Measurements from ENCODE around the gene TSHZ2. TPM values are rescaled to one million over a fixed set of nuclear protein-coding genes. Genes with fewer than 3 reads are reported as not detected.

Gene TSHZ2
- total and polyA plus RNA-seq, 2 of the 4 experiments (the other 2 are of a cell fraction): under 0.01 to 0.02 TPM

- H4K5ac ChIP-seq (ENCODE audit: low read depth, low read length): no peak overlapping the region
- H2BK5ac ChIP-seq (ENCODE audit: low read depth, low read length, poor library complexity, severe bottlenecking): no peak overlapping the region
- no peak overlapping the region for H2AFZ ChIP-seq (replicated peaks; ENCODE audit: low read length, poor library complexity)
- no peak overlapping the region for H3K14ac ChIP-seq (replicated peaks; ENCODE audit: low read depth, low read length)
- no peak overlapping the region for H3K4me3 ChIP-seq (ENCODE audit: insufficient read depth, low read depth, low read length)
- H3K9me1 ChIP-seq (ENCODE audit: insufficient read depth, low read length): no peaks in the 10 kb centered on the region; the same call in 1 of the 2 replicates
- H3K9me3 ChIP-seq (ENCODE audit: control insufficient read depth, insufficient read depth, low read length): no peaks in the 10 kb centered on the region
- H4K20me1 ChIP-seq (ENCODE audit: insufficient read depth, low read length): no peaks in the 10 kb centered on the region
- H3K36me3 ChIP-seq (ENCODE audit: control insufficient read depth, insufficient read depth, low read length): no peaks in the 10 kb centered on the region
- H3K18ac ChIP-seq (ENCODE audit: low read depth, low read length): no peak overlapping the region
- TF ChIP-seq MAZ (IDR thresholded peaks at IDR 0.05; ENCODE audit: borderline replicate concordance, low read depth, low read length): no peak
- no peak for TF ChIP-seq RFX5 (IDR thresholded peaks at IDR 0.05; ENCODE audit: low read depth, low read length)
- no peak for TF ChIP-seq NFE2L2 (IDR thresholded peaks at IDR 0.05; ENCODE audit: low read depth, low read length)
- TF ChIP-seq USF2 (IDR thresholded peaks at IDR 0.05; ENCODE audit: low read depth, low read length): no peak
- TF ChIP-seq CEBPB (IDR thresholded peaks at IDR 0.05; ENCODE audit: low read depth, low read length): no peak
- TF ChIP-seq RCOR1 (IDR thresholded peaks at IDR 0.05; ENCODE audit: insufficient replicate concordance, low read length): no peak
- no peak overlapping the region for H3K23ac ChIP-seq (ENCODE audit: low read depth, low read length)
- intact Hi-C loops (cut with micrococcal nuclease): no loop called here
- no peak overlapping the region for H2BK20ac ChIP-seq (ENCODE audit: low read depth, low read length)
- no peak overlapping the region for H2BK120ac ChIP-seq (ENCODE audit: low read depth, low read length)
- in situ Hi-C loops (cut with MboI; ENCODE audit: low sequenced_read_pairs): no loop called here
- H3K27me3 ChIP-seq (ENCODE audit: control insufficient read depth, insufficient read depth, low read length): no peaks in the 10 kb centered on the region
- no peak overlapping the region for H4K91ac ChIP-seq (ENCODE audit: insufficient read depth, low read depth, low read length)
- no peak overlapping the region for H2AK5ac ChIP-seq (ENCODE audit: low read depth, low read length)
- no peak overlapping the region for H3K27ac ChIP-seq (ENCODE audit: insufficient read depth, low read length)
- no peaks in the 10 kb centered on the region for H3K4me1 ChIP-seq (ENCODE audit: control insufficient read depth, insufficient read depth, low read length)
- CTCF ChIA-PET: no interaction called here
- no peak overlapping the region for H3K9ac ChIP-seq (ENCODE audit: low read depth, low read length)
- dilution Hi-C loops (cut with HindIII; ENCODE audit: low sequenced_read_pairs, unreplicated experiment): no loop called here
- ATAC-seq (ENCODE audit: low read depth): no peak
- H2BK15ac ChIP-seq (ENCODE audit: low read depth, low read length): no peak overlapping the region
- H3K4me2 ChIP-seq (ENCODE audit: low read depth, low read length): no peak overlapping the region
- H3K79me1 ChIP-seq (ENCODE audit: low read depth in 1 of 2, low read length in 2 of 2): no peaks in the 10 kb centered on the region
- H4K8ac ChIP-seq (ENCODE audit: low read depth in 2 of 2, low read length in 2 of 2): no peak overlapping the region
- no peak overlapping the region for H3K4ac ChIP-seq (ENCODE audit: low read depth, low read length)
- POLR2A ChIA-PET (ENCODE audit: unreplicated experiment): no interaction called here
- no peak overlapping the region for H2AK9ac ChIP-seq (replicated peaks; ENCODE audit: low read depth, low read length, poor library complexity)
- no TSS peak for BruUV-seq (replicated peaks)
- no peak for DNase-seq
- WGBS, 2 experiments (ENCODE audit: extremely low coverage in 2 of 2, insufficient read length in 1 of 2): 0% methylated on average over 1 of the region's 8 CpGs; no CpG with 5 or more reads in 1 of the 2 experiments
- no peak overlapping the region for H3K56ac ChIP-seq (ENCODE audit: extremely low read depth, insufficient read depth, low read length)
Observed at GRCh38 chr20:53077373-53078205, 105.4 kb downstream of the TSHZ2 start.

All from IMR-90 (cell line).